ENCODE data around the gene TMEM232. TPM values are rescaled to one million over a fixed set of nuclear protein-coding genes. Genes with fewer than 3 reads are reported as not detected.

The TMEM232 gene
- total RNA-seq, 1 donor from 2014 or later = 1.3 TPM

- no peaks in the 10 kb centered on the region for H3K9me3 Mint-ChIP-seq
- H3K4me1 Mint-ChIP-seq (ENCODE audit: low read depth) = no peaks in the 10 kb centered on the region
- DNase-seq (ENCODE audit: low spot score) = no peak
- no peak overlapping the region for H3K4me3 Mint-ChIP-seq
- H3K27me3 Mint-ChIP-seq (ENCODE audit: insufficient read depth) = no peaks in the 10 kb centered on the region
- H3K36me3 Mint-ChIP-seq (ENCODE audit: low read depth) = no peaks in the 10 kb centered on the region
- intact Hi-C loops (cut with micrococcal nuclease) = no loop called here
- no peak overlapping the region for H3K27ac Mint-ChIP-seq
These were observed 268.2 kb downstream of the TMEM232 start for GRCh38 chr5:110458313-110458712.

GRCh38 chr5:110442856-110443255, 283.6 kb downstream of the TMEM232 start:
- intact Hi-C loops (cut with micrococcal nuclease) = loop anchor here (5.0 kb wide), 1 partner anchor 184 kb away; no protein-coding TSS in a partner anchor
- Mint-ChIP-seq H3K9me3 (no peaks in the 10 kb centered on the region), H3K4me1 (ENCODE audit: low read depth) (no peaks in the 10 kb centered on the region), H3K36me3 (ENCODE audit: low read depth) (no peaks in the 10 kb centered on the region), H3K27ac (no peak overlapping the region), H3K27me3 (ENCODE audit: insufficient read depth) (peaks cover 3% of the 10 kb centered on the region), H3K4me3 (no peak overlapping the region)
- DNase-seq (ENCODE audit: low spot score) = no peak

GRCh38 chr5:110441035-110441434, 285.4 kb downstream of the TMEM232 start:
- H3K27ac Mint-ChIP-seq = no peak overlapping the region
- no peaks in the 10 kb centered on the region for H3K36me3 Mint-ChIP-seq (ENCODE audit: low read depth)
- no peak for DNase-seq (ENCODE audit: low spot score)
- peaks cover 3% of the 10 kb centered on the region for H3K27me3 Mint-ChIP-seq (ENCODE audit: insufficient read depth)
- no peaks in the 10 kb centered on the region for H3K4me1 Mint-ChIP-seq (ENCODE audit: low read depth)
- no peak overlapping the region for H3K4me3 Mint-ChIP-seq
- H3K9me3 Mint-ChIP-seq = no peaks in the 10 kb centered on the region
- intact Hi-C loops (cut with micrococcal nuclease) = loop anchor here (5.0 kb wide), 1 partner anchor 186 kb away; no protein-coding TSS in a partner anchor

- no peak overlapping the region for H3K27ac Mint-ChIP-seq
- intact Hi-C loops (cut with micrococcal nuclease) = loop anchor here (5.0 kb wide), 1 partner anchor 187 kb away; no protein-coding TSS in a partner anchor
- no peak overlapping the region for H3K4me3 Mint-ChIP-seq
- no peak for DNase-seq (ENCODE audit: low spot score)
- no peaks in the 10 kb centered on the region for H3K9me3 Mint-ChIP-seq
- H3K36me3 Mint-ChIP-seq (ENCODE audit: low read depth) = no peaks in the 10 kb centered on the region
- H3K4me1 Mint-ChIP-seq (ENCODE audit: low read depth) = no peaks in the 10 kb centered on the region
- H3K27me3 Mint-ChIP-seq (ENCODE audit: insufficient read depth) = peaks cover 3% of the 10 kb centered on the region
These were observed 286.4 kb downstream of the TMEM232 start for GRCh38 chr5:110440058-110440457.

DNA sequence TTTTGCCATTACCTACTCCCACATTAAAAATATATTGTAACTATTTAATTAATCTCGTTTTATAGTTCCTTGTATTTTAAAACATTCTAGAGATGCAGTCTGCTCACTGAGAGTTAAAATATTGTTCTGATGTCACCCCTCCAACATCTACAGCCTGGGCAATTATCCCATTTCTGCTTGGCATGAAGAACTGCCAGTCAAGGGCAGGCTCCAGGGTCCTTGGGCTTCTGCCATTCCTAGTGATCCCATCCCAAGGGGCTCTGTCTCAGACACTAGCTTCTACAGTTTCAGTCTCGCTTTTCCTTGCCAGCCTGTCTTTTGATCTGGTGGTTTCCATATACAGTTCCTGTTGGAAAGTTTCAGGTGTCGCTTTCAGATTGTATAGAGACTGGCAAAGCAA, 287.2 kb downstream of the TMEM232 start:
- H3K27me3 Mint-ChIP-seq (ENCODE audit: insufficient read depth) = peaks cover 3% of the 10 kb centered on the region
- no peak overlapping the region for H3K27ac Mint-ChIP-seq
- no peaks in the 10 kb centered on the region for H3K36me3 Mint-ChIP-seq (ENCODE audit: low read depth)
- intact Hi-C loops (cut with micrococcal nuclease) = no loop called here
- H3K9me3 Mint-ChIP-seq = no peaks in the 10 kb centered on the region
- no peak for DNase-seq (ENCODE audit: low spot score)
- H3K4me3 Mint-ChIP-seq = no peak overlapping the region
- no peaks in the 10 kb centered on the region for H3K4me1 Mint-ChIP-seq (ENCODE audit: low read depth)

DNA sequence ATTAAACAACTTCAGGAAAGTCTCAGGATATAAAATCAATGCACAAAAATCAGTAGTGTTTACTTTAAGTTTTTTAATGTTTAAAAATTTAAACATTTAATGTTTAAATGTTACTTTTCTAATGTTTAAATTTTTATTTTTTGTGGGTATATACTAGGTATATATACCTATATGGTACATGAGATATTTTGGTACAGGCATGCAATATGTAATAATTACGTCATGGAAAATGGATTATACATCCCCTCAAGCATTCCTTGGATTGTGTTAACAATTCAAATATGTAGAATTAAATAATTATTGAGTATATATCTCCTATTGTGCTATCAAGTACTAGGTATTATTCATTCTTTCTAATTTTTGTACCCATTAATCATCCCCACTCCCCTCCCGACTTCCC, 291.3 kb downstream of the TMEM232 start:
- no peaks in the 10 kb centered on the region for H3K4me1 Mint-ChIP-seq (ENCODE audit: low read depth)
- intact Hi-C loops (cut with micrococcal nuclease) = no loop called here

DNA sequence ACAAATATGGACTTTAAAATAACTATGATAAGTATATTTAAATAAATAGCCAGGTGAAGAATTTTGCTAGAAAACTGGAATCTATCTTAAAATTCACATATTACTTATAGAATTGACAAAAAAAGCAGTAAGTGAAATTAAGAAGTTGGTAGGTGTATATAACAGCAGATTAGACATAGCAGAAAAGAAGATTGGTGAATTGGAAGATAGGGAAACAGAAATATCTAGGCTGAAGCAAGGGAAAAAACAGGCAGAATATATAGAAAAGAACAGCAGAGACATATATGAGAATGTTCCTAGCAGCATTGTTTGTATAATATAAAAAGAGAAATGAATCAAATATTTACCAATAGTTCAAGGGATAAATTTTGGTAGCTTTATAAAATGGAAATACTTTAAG, 294.9 kb downstream of the TMEM232 start:
- intact Hi-C loops (cut with micrococcal nuclease) = no loop called here
- no peaks in the 10 kb centered on the region for H3K4me1 Mint-ChIP-seq (ENCODE audit: low read depth)

More for the DNA sequence above, 291.3 kb downstream of the TMEM232 start:
- no peaks in the 10 kb centered on the region for H3K9me3 Mint-ChIP-seq
- H3K4me3 Mint-ChIP-seq = no peak overlapping the region
- no peaks in the 10 kb centered on the region for H3K27me3 Mint-ChIP-seq (ENCODE audit: insufficient read depth)
- no peaks in the 10 kb centered on the region for H3K36me3 Mint-ChIP-seq (ENCODE audit: low read depth)
- no peak overlapping the region for H3K27ac Mint-ChIP-seq
- no peak for DNase-seq (ENCODE audit: low spot score)

DNA sequence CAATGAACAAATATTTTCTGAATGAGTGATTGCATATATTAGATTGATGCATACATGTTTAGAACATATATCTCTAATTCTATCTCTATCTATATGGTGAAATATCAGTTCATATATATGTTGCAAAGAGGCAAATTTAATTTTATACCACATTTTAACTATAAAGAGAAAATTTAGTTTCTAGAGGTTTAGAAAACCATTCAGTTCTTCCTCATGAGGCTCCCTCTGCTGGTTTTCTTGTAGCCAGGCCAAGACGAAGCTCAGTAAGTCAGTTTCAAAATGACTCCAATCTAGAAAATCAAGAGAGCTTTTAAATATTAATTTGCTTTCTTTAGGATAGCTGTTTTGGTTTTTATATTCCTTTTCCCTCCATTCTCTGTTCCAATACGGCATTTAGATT, 312.1 kb downstream of the TMEM232 start:
- Mint-ChIP-seq H3K27me3 (ENCODE audit: insufficient read depth) (peaks cover 2% of the 10 kb centered on the region), H3K27ac (no peak overlapping the region), H3K4me3 (no peak overlapping the region), H3K9me3 (no peaks in the 10 kb centered on the region), H3K36me3 (ENCODE audit: low read depth) (no peaks in the 10 kb centered on the region), H3K4me1 (ENCODE audit: low read depth) (no peaks in the 10 kb centered on the region)
- no peak for DNase-seq (ENCODE audit: low spot score)
- intact Hi-C loops (cut with micrococcal nuclease) = loop anchor here (2.0 kb wide), 1 partner anchor 722 kb away; no protein-coding TSS in a partner anchor

More for the DNA sequence above, 294.9 kb downstream of the TMEM232 start:
- Mint-ChIP-seq H3K4me3 (no peak overlapping the region), H3K9me3 (no peaks in the 10 kb centered on the region), H3K36me3 (ENCODE audit: low read depth) (no peaks in the 10 kb centered on the region), H3K27ac (no peak overlapping the region), H3K27me3 (ENCODE audit: insufficient read depth) (peaks cover 6% of the 10 kb centered on the region)
- DNase-seq (ENCODE audit: low spot score) = no peak

GRCh38 chr5:110413856-110414255, 312.6 kb downstream of the TMEM232 start:
- H3K4me3 Mint-ChIP-seq = no peak overlapping the region
- H3K27me3 Mint-ChIP-seq (ENCODE audit: insufficient read depth) = peaks cover 2% of the 10 kb centered on the region
- no peaks in the 10 kb centered on the region for H3K36me3 Mint-ChIP-seq (ENCODE audit: low read depth)
- no peak for DNase-seq (ENCODE audit: low spot score)
- no peaks in the 10 kb centered on the region for H3K9me3 Mint-ChIP-seq
- H3K27ac Mint-ChIP-seq = no peak overlapping the region
- intact Hi-C loops (cut with micrococcal nuclease) = loop anchor here (2.0 kb wide), 1 partner anchor 721 kb away; no protein-coding TSS in a partner anchor
- no peaks in the 10 kb centered on the region for H3K4me1 Mint-ChIP-seq (ENCODE audit: low read depth)

DNA sequence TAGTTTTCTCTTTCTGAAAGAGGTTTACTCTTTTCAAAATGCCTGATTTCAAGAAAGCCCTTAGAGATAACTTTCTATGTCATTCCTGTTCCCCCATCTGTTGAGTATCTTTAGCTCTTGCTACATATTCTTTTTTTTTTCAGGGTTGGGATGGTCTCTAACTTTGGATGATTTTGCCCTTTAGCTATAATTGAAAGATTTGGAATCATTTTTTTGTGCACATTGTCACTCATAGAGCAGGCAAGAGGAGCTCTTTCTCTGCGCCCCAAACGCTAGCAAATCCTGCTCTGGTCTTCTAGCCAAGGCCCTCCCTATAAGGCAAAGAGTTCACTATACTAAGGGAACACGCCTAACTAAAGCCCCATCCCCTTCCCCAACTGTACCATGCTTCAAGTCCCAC, 316.9 kb downstream of the TMEM232 start:
- H3K4me3 Mint-ChIP-seq = no peak overlapping the region
- H3K36me3 Mint-ChIP-seq (ENCODE audit: low read depth) = no peaks in the 10 kb centered on the region
- no peaks in the 10 kb centered on the region for H3K9me3 Mint-ChIP-seq
- no peak for DNase-seq (ENCODE audit: low spot score)
- no peak overlapping the region for H3K27ac Mint-ChIP-seq
- no peaks in the 10 kb centered on the region for H3K4me1 Mint-ChIP-seq (ENCODE audit: low read depth)
- H3K27me3 Mint-ChIP-seq (ENCODE audit: insufficient read depth) = peaks cover 2% of the 10 kb centered on the region
- intact Hi-C loops (cut with micrococcal nuclease) = no loop called here

DNA sequence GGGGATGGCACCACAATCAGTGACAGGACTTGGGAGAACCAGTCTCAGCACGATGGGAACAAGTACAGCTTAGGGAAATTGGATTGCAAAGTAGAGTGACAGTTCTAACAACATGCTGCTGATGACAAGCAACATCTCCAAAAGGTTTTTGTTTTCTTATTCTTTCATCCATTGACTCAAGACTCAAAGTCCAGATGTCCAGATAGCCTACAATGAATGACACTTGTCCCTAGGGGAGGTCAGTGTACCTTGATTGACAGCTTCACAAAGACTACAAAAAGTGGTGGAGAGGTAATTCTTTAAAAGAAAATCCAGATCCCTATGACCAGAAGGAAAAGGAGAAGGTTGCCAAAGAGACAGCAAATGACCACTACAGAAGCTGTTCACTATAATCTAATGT, 323.9 kb downstream of the TMEM232 start:
- Mint-ChIP-seq H3K27ac (no peak overlapping the region), H3K4me3 (no peak overlapping the region), H3K27me3 (ENCODE audit: insufficient read depth) (no peaks in the 10 kb centered on the region), H3K36me3 (ENCODE audit: low read depth) (no peaks in the 10 kb centered on the region), H3K4me1 (ENCODE audit: low read depth) (no peaks in the 10 kb centered on the region), H3K9me3 (no peaks in the 10 kb centered on the region)
- intact Hi-C loops (cut with micrococcal nuclease) = no loop called here
- no peak for DNase-seq (ENCODE audit: low spot score)

GRCh38 chr5:110401881-110402280, 324.6 kb downstream of the TMEM232 start:
- no peak overlapping the region for H3K4me3 Mint-ChIP-seq
- no peaks in the 10 kb centered on the region for H3K9me3 Mint-ChIP-seq

DNA sequence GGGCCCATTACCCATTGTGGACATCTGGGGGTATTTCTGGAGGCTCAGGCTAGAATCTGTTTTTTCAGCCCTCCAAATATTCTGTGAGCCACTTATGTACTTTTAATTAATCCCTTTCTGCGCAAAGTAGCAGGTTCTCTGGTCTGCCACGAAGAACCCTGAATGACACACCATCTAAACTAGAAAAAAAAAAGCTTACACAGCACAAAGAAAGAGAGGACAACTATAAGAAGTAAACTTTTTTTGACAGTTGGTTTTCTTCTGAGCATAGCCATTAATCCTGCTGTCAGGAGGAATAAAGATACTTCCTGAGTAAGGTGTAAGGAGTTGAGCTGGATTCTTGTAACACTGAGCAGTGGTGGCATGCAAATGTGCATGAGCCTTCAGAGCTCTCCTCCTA, 327.5 kb downstream of the TMEM232 start:
- H3K4me3 Mint-ChIP-seq = no peak overlapping the region
- intact Hi-C loops (cut with micrococcal nuclease) = no loop called here
- DNase-seq (ENCODE audit: low spot score) = no peak
- H3K36me3 Mint-ChIP-seq (ENCODE audit: low read depth) = no peaks in the 10 kb centered on the region
- H3K27me3 Mint-ChIP-seq (ENCODE audit: insufficient read depth) = no peaks in the 10 kb centered on the region
- no peaks in the 10 kb centered on the region for H3K4me1 Mint-ChIP-seq (ENCODE audit: low read depth)
- no peak overlapping the region for H3K27ac Mint-ChIP-seq
- no peaks in the 10 kb centered on the region for H3K9me3 Mint-ChIP-seq

More at GRCh38 chr5:110401881-110402280, 324.6 kb downstream of the TMEM232 start:
- no peak for DNase-seq (ENCODE audit: low spot score)
- no peaks in the 10 kb centered on the region for H3K36me3 Mint-ChIP-seq (ENCODE audit: low read depth)
- intact Hi-C loops (cut with micrococcal nuclease) = no loop called here
- H3K27me3 Mint-ChIP-seq (ENCODE audit: insufficient read depth) = no peaks in the 10 kb centered on the region
- H3K27ac Mint-ChIP-seq = no peak overlapping the region
- no peaks in the 10 kb centered on the region for H3K4me1 Mint-ChIP-seq (ENCODE audit: low read depth)

GRCh38 chr5:110397281-110397680, 329.2 kb downstream of the TMEM232 start:
- Mint-ChIP-seq H3K4me3 (no peak overlapping the region), H3K27me3 (ENCODE audit: insufficient read depth) (no peaks in the 10 kb centered on the region), H3K36me3 (ENCODE audit: low read depth) (no peaks in the 10 kb centered on the region), H3K9me3 (no peaks in the 10 kb centered on the region), H3K4me1 (ENCODE audit: low read depth) (no peaks in the 10 kb centered on the region), H3K27ac (no peak overlapping the region)
- no peak for DNase-seq (ENCODE audit: low spot score)
- intact Hi-C loops (cut with micrococcal nuclease) = no loop called here
